Measurements from ENCODE around the gene NUDT22. TPM values are rescaled to one million over a fixed set of nuclear protein-coding genes. Genes with fewer than 3 reads are reported as not detected.

Gene NUDT22
- total RNA-seq, 4 donors from 2014 or later = 36.8 to 53.7 (median 45.8) TPM

GRCh38 chr11:64268893-64269539 is 42.9 kb downstream of the NUDT22 start:
- no peak for TF ChIP-seq EP300 (IDR thresholded peaks at IDR 0.05)
- TF ChIP-seq POLR2A (IDR thresholded peaks at IDR 0.05) = no peak
- TF ChIP-seq POLR2AphosphoS5 (IDR thresholded peaks at IDR 0.05) = no peak
- no peak for TF ChIP-seq CTCF (IDR thresholded peaks at IDR 0.05)
- 0% methylated on average over 16 of the region's 34 CpGs; no CpG with 5 or more reads in 1 of the 2 donors for WGBS, 2 donors (ENCODE audit: low coverage in 1 of 2)
- Histone ChIP-seq H3K4me3 (peak overlapping the region; percentile 70 to 81), H3K27me3 (no peaks in the 10 kb centered on the region), H3K9me3 (no peaks in the 10 kb centered on the region), H3K27ac (peak overlapping the region; percentile 82 to 97 (median 92)), H3K4me1 (peaks cover 0 to 38% (median 19%) of the 10 kb centered on the region in 3 donors), H3K36me3 (peaks cover 0 to 34% of the 10 kb centered on the region in 2 donors)
- ATAC-seq = peak; percentile 25

GRCh38 chr11:64269540-64270220 is 43.6 kb downstream of the NUDT22 start:
- Histone ChIP-seq H3K36me3 (peaks cover 0 to 27% of the 10 kb centered on the region in 2 donors), H3K4me3 (peak overlapping the region; percentile 70 to 96), H3K9me3 (no peaks in the 10 kb centered on the region), H3K27me3 (no peaks in the 10 kb centered on the region), H3K4me1 (peaks cover 0 to 38% (median 19%) of the 10 kb centered on the region in 3 donors), H3K27ac (peak overlapping the region; percentile 91 to 97 (median 94))
- 7% methylated on average over 3 of the region's 58 CpGs; no CpG with 5 or more reads in 1 of the 2 donors for WGBS, 2 donors (ENCODE audit: low coverage in 1 of 2)
- ATAC-seq = peak; percentile 92
- TF ChIP-seq CTCF (IDR thresholded peaks at IDR 0.05) = peak in 3 of 4 experiments; percentile 7 to 37 (median 14)
- TF ChIP-seq POLR2AphosphoS5 (IDR thresholded peaks at IDR 0.05) = peak; percentile 91
- peak; percentile 48 to 49 for TF ChIP-seq POLR2A (IDR thresholded peaks at IDR 0.05)
- TF ChIP-seq EP300 (IDR thresholded peaks at IDR 0.05) = no peak

GRCh38 chr11:64275031-64275800 is 49.1 kb downstream of the NUDT22 start:
- no peak overlapping the region for H3K4me3 ChIP-seq
- ATAC-seq = no peak
- peaks cover 0 to 15% (median 5%) of the 10 kb centered on the region in 3 donors for H3K4me1 ChIP-seq
- WGBS, 2 donors (ENCODE audit: low coverage in 1 of 2) = 86 to 92% methylated on average over 2 to 5 of the region's 15 CpGs
- H3K9me3 ChIP-seq = no peaks in the 10 kb centered on the region
- TF ChIP-seq POLR2AphosphoS5 (IDR thresholded peaks at IDR 0.05) = no peak
- TF ChIP-seq CTCF (IDR thresholded peaks at IDR 0.05) = no peak
- TF ChIP-seq POLR2A (IDR thresholded peaks at IDR 0.05) = no peak
- no peak for TF ChIP-seq EP300 (IDR thresholded peaks at IDR 0.05)
- no peaks in the 10 kb centered on the region for H3K27me3 ChIP-seq
- H3K36me3 ChIP-seq = peaks cover 0 to 49% of the 10 kb centered on the region in 2 donors
- no peak overlapping the region for H3K27ac ChIP-seq

GRCh38 chr11:64275841-64276240 is 49.8 kb downstream of the NUDT22 start:
- Histone ChIP-seq H3K36me3 (peaks cover 0 to 52% of the 10 kb centered on the region in 2 donors), H3K4me1 (peaks cover 0 to 15% (median 5%) of the 10 kb centered on the region in 3 donors), H3K27me3 (no peaks in the 10 kb centered on the region), H3K4me3 (no peak overlapping the region), H3K27ac (no peak overlapping the region), H3K9me3 (no peaks in the 10 kb centered on the region)
- TF ChIP-seq POLR2AphosphoS5 (IDR thresholded peaks at IDR 0.05) (no peak), EP300 (IDR thresholded peaks at IDR 0.05) (no peak), POLR2A (IDR thresholded peaks at IDR 0.05) (no peak), CTCF (IDR thresholded peaks at IDR 0.05) (no peak)
- WGBS, 2 donors (ENCODE audit: low coverage in 1 of 2) = 86% methylated on average over 1 of the region's 2 CpGs; no CpG with 5 or more reads in 1 of the 2 donors
- ATAC-seq = no peak

Data from gastroesophageal sphincter (tissue), 4 donors.